Stimulated activated effector memory CD8-positive, alpha-beta T cell treated with anti-CD3 and anti-CD28 coated beads, Interleukin-12 subunit alpha, Interleukin-12 subunit beta, amount 100 ng/mL, for 72 hours (primary cell): Measurements from ENCODE around the gene BCDIN3D.

Source experiments
- ATAC-seq: fragments of 150-1000 bp; cut with Tn5 transposase; 2 replicates; pipeline ENCODE4 v1.10.0; 2021
- DNase-seq, 2 donors: peaks; one replicate each; pipeline ENCODE4 v3.0.0; 2021 to 2022; ENCODE audit warnings: low spot score in 2 of 2
- H3K27ac Mint-ChIP-seq: one replicate; pipeline ENCODE4 v1.8.0; 2022; ENCODE audit warnings: mild to moderate bottlenecking, mixed read lengths
- H3K36me3 Mint-ChIP-seq: one replicate; pipeline ENCODE4 v1.8.0; 2022; ENCODE audit warnings: mild to moderate bottlenecking, mixed read lengths
- H3K4me1 Mint-ChIP-seq: one replicate; pipeline ENCODE4 v1.8.0; 2022; ENCODE audit warnings: mixed read lengths
- H3K4me3 Mint-ChIP-seq: one replicate; pipeline ENCODE4 v1.8.0; 2022; ENCODE audit warnings: mild to moderate bottlenecking, mixed read lengths
- H3K9me3 Mint-ChIP-seq: one replicate; pipeline ENCODE4 v1.8.0; 2022; ENCODE audit warnings: mixed read lengths

The BCDIN3D gene

GRCh38 chr12:49792181-49792970, 50.5 kb downstream of the BCDIN3D start:
- no peak overlapping the region for H3K27ac Mint-ChIP-seq
- H3K9me3 Mint-ChIP-seq = peaks cover 2% of the 10 kb centered on the region
- H3K4me3 Mint-ChIP-seq = no peak overlapping the region
- DNase-seq = no peak
- ATAC-seq = no peak
- no peaks in the 10 kb centered on the region for H3K4me1 Mint-ChIP-seq
- no peaks in the 10 kb centered on the region for H3K36me3 Mint-ChIP-seq

GRCh38 chr12:49791700-49792099, 51.2 kb downstream of the BCDIN3D start:
- no peak overlapping the region for H3K4me3 Mint-ChIP-seq
- H3K4me1 Mint-ChIP-seq = no peaks in the 10 kb centered on the region
- DNase-seq (no peak), ATAC-seq (no peak)
- H3K9me3 Mint-ChIP-seq = peaks cover 2% of the 10 kb centered on the region
- no peaks in the 10 kb centered on the region for H3K36me3 Mint-ChIP-seq
- H3K27ac Mint-ChIP-seq = no peak overlapping the region

GRCh38 chr12:49790741-49791555, 52.0 kb downstream of the BCDIN3D start:
- Mint-ChIP-seq H3K9me3 (peaks cover 2% of the 10 kb centered on the region), H3K36me3 (no peaks in the 10 kb centered on the region), H3K4me3 (no peak overlapping the region), H3K4me1 (no peaks in the 10 kb centered on the region), H3K27ac (no peak overlapping the region)
- ATAC-seq (no peak), DNase-seq (no peak)

- Mint-ChIP-seq H3K4me1 (no peaks in the 10 kb centered on the region), H3K27ac (no peak overlapping the region), H3K36me3 (no peaks in the 10 kb centered on the region), H3K4me3 (no peak overlapping the region), H3K9me3 (peaks cover 2% of the 10 kb centered on the region)
- DNase-seq = no peak
- ATAC-seq = no peak
Observed at GRCh38 chr12:49789992-49790391, 52.9 kb downstream of the BCDIN3D start.

- Mint-ChIP-seq H3K27ac (no peak overlapping the region), H3K4me1 (no peaks in the 10 kb centered on the region), H3K9me3 (peaks cover 2% of the 10 kb centered on the region), H3K4me3 (no peak overlapping the region), H3K36me3 (no peaks in the 10 kb centered on the region)
- no peak for DNase-seq
- ATAC-seq = no peak
Observed at GRCh38 chr12:49787672-49788071, 55.2 kb downstream of the BCDIN3D start.
